Peyer's patch (tissue), 4 donors: ENCODE data around the gene SPATA33. TPM values are rescaled to one million over a fixed set of nuclear protein-coding genes. Genes with fewer than 3 reads are reported as not detected.
"Not testable (repeated sequence)": the region's sequence is repeated elsewhere in the genome, so short reads cannot be mapped to it uniquely, and the experiment has no call there.

Experiments used
- DNase-seq, 3 donors: peaks; one replicate each; pipeline ENCODE4 v3.0.0-alpha.2; 2017 to 2019
- H3K27ac ChIP-seq, 4 donors: fragments of 200-600 bp; sonication (generic); one replicate each; pipeline ENCODE4 v1.5.1; 2016 to 2019
- H3K27me3 ChIP-seq, 2 donors: fragments of 200-600 bp; sonication (generic); one replicate each; pipeline ENCODE4 v1.5.1; 2019
- H3K36me3 ChIP-seq, 3 donors: fragments of 200-600 bp; sonication (generic); one replicate each; pipeline ENCODE4 v1.5.1; 2016 to 2019
- H3K4me1 ChIP-seq, 4 donors: fragments of 200-600 bp; sonication (generic); one replicate each; pipeline ENCODE4 v1.5.1; 2016 to 2019
- H3K4me3 ChIP-seq, 4 donors: fragments of 200-600 bp; sonication (generic); 1 replicate in 3 of 4; 2 replicates in 1 of 4; pipeline ENCODE4 v1.5.1; 2016 to 2019; ENCODE audit warnings: mild to moderate bottlenecking in 1 of 4
- H3K9me3 ChIP-seq, 4 donors: fragments of 200-600 bp; sonication (generic); one replicate each; pipeline ENCODE4 v1.5.1; 2016 to 2019; ENCODE audit warnings: mild to moderate bottlenecking in 1 of 4
- POLR2A ChIP-seq, 2 donors: fragments of 450-650 bp; IDR thresholded peaks; one replicate each; pipeline ENCODE4 v1.5.1; 2017; ENCODE audit warnings: antibody characterized with exemption in 2 of 2, mild to moderate bottlenecking in 2 of 2, moderate library complexity in 2 of 2
- total RNA-seq, 4 donors: library from RNA; depleted of rRNA; stranded (reverse); fragments of >200 nt; gene quantifications; one replicate each; pipeline ENCODE4 v1.1.0, GENCODE V29; 2016
- TF ChIP-seq, protein P1 (sequence below), 6 experiments: fragments of 450-650 bp in 4 of 6; fragments of 200-600 bp in 2 of 6; sonication (generic) in 1 of 6; IDR thresholded peaks; one replicate each; pipeline ENCODE4 v1.5.1; 2017 to 2019; ENCODE audit warnings: antibody characterized with exemption in 6 of 6, mild to moderate bottlenecking in 3 of 6, moderate library complexity in 1 of 6

Gene SPATA33
- total RNA-seq, 4 donors from 2014 or later: 13.9 to 76.7 (median 25.6) TPM

DNA sequence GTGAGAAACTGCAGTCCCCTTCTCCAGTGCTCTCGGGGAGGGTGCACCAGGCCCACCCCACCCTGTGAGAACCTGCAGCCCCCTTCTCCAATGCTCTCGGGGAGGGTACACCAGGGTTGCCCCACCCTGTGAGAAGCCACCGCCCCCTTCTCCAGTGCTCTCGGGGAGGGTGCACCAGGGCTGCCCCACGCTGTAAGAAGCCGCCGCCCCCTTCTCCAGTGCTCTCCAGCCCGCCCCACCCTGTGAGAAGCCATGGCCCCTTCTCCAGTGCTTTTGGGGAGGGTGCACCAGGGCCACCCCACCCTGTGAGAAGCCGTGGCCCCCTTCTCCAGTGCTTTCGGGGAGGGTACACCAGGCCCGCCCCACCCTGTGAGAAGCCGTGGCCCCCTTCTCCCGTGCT is 12.1 kb downstream of the SPATA33 start:
- TF ChIP-seq, protein P1, sequence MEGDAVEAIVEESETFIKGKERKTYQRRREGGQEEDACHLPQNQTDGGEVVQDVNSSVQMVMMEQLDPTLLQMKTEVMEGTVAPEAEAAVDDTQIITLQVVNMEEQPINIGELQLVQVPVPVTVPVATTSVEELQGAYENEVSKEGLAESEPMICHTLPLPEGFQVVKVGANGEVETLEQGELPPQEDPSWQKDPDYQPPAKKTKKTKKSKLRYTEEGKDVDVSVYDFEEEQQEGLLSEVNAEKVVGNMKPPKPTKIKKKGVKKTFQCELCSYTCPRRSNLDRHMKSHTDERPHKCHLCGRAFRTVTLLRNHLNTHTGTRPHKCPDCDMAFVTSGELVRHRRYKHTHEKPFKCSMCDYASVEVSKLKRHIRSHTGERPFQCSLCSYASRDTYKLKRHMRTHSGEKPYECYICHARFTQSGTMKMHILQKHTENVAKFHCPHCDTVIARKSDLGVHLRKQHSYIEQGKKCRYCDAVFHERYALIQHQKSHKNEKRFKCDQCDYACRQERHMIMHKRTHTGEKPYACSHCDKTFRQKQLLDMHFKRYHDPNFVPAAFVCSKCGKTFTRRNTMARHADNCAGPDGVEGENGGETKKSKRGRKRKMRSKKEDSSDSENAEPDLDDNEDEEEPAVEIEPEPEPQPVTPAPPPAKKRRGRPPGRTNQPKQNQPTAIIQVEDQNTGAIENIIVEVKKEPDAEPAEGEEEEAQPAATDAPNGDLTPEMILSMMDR (IDR thresholded peaks at IDR 0.05): no peak
- no peak for TF ChIP-seq POLR2A (IDR thresholded peaks at IDR 0.05)
- DNase-seq: no peak
- Histone ChIP-seq H3K4me3 (no peak overlapping the region), H3K27ac (no peak overlapping the region), H3K4me1 (peaks cover 0 to 13% (median 0%) of the 10 kb centered on the region in 4 donors), H3K27me3 (no peaks in the 10 kb centered on the region), H3K36me3 (no peaks in the 10 kb centered on the region), H3K9me3 (no peaks in the 10 kb centered on the region)

DNA sequence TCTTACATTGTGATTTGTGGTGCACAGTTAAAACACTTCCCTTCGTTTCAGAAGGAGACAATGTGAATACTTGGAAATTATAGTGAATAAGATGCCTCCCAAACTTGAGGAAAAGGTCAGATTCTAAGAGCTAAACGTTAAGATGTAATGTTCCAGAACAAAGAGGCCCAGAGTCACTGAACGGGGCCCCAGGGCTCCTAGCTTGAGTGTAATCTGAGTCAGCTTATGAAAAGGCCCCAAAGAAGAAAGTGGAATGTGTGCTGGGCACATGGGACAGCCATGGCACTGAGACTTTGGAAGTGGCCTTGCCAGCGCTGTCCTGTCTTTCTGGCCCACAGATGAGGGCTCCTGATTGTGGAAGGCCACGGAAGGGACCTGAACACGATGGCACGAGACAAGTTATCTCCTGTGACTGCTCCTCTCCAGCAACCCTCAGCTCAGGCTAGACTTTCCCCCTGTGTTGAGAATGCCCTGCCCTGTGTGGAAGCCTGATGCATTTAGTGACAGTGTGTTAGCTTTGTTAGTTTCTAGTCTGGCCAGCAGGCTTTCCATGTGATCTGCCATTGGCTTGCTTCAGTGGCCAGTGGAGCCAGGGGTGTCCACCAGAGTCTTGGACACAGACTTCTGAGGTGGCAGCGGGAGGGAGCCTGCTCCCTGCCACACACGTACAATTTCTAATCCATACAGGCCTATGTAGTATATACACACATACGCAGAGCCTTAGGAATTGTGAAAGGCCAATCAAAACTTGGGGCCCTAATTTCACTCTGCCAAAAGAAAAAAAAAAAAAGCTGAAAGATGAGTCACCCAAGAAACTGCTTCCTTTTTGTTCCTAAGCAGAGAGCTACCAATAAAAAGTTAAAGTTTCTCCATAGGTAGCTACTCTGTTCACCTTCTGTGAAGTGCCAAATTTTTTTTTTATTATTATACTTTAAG is 13.1 kb downstream of the SPATA33 start:
- Histone ChIP-seq H3K9me3 (no peaks in the 10 kb centered on the region), H3K4me3 (no peak overlapping the region), H3K36me3 (no peaks in the 10 kb centered on the region), H3K4me1 (peaks cover 0 to 13% (median 0%) of the 10 kb centered on the region in 4 donors), H3K27ac (peak overlapping the region in 1 of 4 donors; percentile 73), H3K27me3 (no peaks in the 10 kb centered on the region)
- DNase-seq: no peak
- no peak for TF ChIP-seq POLR2A (IDR thresholded peaks at IDR 0.05)
- TF ChIP-seq, protein P1 (IDR thresholded peaks at IDR 0.05): no peak

DNA sequence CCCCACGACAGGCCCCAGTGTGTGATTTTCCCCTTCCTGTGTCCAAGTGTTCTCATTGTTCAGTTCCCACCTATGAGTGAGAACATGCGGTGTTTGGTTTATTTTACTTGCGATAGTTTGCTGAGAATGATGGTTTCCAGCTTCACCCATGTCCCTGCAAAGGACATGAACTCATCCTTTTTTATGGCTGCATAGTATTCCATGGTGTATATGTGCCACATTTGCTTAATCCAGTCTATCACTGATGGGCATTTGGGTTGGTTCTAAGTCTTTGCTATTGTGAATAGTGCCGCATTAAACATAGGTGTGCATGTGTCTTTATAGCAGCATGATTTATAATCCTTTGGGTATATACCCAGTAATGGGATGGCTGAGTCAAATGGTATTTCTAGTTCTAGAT is 13.9 kb downstream of the SPATA33 start:
- not testable (repeated sequence) for H3K4me3 ChIP-seq, H3K27me3 ChIP-seq, DNase-seq, H3K27ac ChIP-seq, H3K9me3 ChIP-seq, H3K36me3 ChIP-seq
- H3K4me1 ChIP-seq: peaks cover 0 to 13% (median 0%) of the 10 kb centered on the region in 4 donors

DNA sequence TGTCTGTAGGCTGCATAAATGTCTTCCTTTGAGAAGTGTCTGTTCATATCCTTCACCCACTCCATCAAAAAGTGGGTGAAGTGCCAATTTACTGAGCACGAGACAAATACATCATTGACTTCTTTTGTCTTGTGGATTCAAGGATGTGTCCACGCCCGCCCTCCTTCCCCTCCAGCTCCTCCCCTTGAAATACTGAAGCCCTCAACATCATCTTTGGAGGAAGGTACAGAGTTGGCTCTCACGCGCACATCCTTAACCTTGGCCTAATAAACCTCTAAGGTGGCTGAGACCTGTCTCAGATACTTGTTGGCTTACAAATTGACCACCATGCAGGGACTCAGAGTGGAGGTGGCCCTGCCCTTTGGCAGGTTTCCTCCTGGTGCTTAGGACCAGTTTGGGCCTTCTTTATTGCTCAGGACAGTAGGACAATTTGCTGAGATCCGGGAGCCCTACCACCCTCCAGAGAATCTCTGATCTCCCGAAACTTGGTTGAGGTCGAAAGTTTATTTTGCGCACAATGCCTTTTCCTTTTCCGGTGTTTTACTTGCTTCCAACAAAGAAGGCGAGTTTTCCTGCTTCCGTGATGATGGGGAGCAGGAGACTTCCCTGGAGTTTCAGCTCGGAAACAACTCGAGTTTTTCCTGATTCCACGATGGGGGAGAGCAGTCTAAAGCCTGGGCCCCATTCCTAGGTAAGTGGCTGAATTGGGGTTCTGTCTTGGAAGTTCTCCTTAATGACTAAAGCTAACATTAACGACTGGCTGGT is 14.7 kb downstream of the SPATA33 start:
- Histone ChIP-seq H3K36me3 (no peaks in the 10 kb centered on the region), H3K27ac (no peak overlapping the region), H3K27me3 (no peaks in the 10 kb centered on the region), H3K4me3 (no peak overlapping the region), H3K4me1 (peaks cover 0 to 13% (median 0%) of the 10 kb centered on the region in 4 donors), H3K9me3 (no peaks in the 10 kb centered on the region)
- DNase-seq: no peak
- TF ChIP-seq POLR2A (IDR thresholded peaks at IDR 0.05): no peak
- TF ChIP-seq, protein P1 (IDR thresholded peaks at IDR 0.05): no peak

DNA sequence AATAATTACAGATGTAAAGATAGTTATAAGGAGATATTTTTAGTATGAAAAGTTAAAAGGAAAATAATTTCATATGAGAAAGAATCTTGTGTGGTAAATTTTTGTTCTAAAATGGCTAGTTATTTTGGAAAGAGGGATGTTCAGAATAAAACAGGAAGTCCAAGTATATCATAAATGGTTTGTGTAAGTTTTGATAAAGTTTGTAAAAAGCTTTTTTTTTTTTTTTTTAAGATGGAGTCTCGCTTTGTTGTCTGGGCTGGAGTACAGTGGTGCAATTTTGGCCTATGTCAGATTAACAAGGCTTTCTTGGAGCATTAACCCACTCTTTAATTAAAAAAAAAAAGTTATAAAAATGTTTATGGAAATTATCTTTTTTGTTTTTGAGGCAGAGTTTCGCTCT is 20.6 kb downstream of the SPATA33 start:
- Histone ChIP-seq H3K4me1 (no peaks in the 10 kb centered on the region), H3K4me3 (no peak overlapping the region), H3K9me3 (no peaks in the 10 kb centered on the region), H3K27ac (no peak overlapping the region), H3K27me3 (no peaks in the 10 kb centered on the region), H3K36me3 (no peaks in the 10 kb centered on the region)
- TF ChIP-seq, protein P1 (IDR thresholded peaks at IDR 0.05): no peak
- no peak for TF ChIP-seq POLR2A (IDR thresholded peaks at IDR 0.05)
- no peak for DNase-seq

DNA sequence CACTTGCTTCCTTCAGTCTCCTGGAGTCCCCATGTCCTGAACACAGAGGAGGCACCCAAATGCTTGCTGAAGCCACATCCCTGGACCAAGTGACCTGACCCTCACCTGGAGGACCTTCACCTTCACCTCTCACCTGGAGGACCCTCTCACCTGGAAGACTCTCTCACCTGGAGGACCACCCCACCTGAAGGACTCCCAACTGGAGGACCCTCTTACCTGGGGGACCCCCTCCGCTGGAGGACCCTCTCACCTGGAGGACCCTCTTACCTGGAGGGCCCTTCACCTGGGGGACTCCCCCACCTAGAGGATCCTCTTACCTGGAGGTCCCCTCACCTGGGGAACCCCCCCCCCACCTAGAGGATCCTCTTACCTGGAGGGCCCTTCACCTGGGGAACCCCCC is 28.3 kb downstream of the SPATA33 start:
- no peak for DNase-seq
- Histone ChIP-seq H3K4me3 (peak overlapping the region in 1 of 4 donors; percentile 88), H3K4me1 (peaks cover 3 to 16% (median 8%) of the 10 kb centered on the region in 4 donors), H3K27me3 (no peaks in the 10 kb centered on the region), H3K9me3 (no peaks in the 10 kb centered on the region), H3K27ac (no peak overlapping the region), H3K36me3 (peaks cover 0 to 14% (median 3%) of the 10 kb centered on the region in 3 donors)
- TF ChIP-seq POLR2A (IDR thresholded peaks at IDR 0.05): no peak
- TF ChIP-seq, protein P1 (IDR thresholded peaks at IDR 0.05): no peak
